Endothelial cell of umbilical vein (primary cell): Measurements from ENCODE around the gene PDCL2. TPM values are rescaled to one million over a fixed set of nuclear protein-coding genes. Genes with fewer than 3 reads are reported as not detected.

Experiments used
- BruUV-seq: library from RNA; stranded (reverse); fragments of 400-500 nt; replicated peaks from 2 replicates; lab custom pipeline; 2021; lab: Mats Ljungman, UMichigan
- CTCF ChIA-PET: fragments of 300-600, 350-600 bp; sonication (Branson Sonifier 250); formaldehyde crosslinking; loops from one replicate; lab custom pipeline; 2021; ENCODE audit warnings: antibody characterized with exemption, inconsistent platforms; lab: Charles Lee
- POLR2A ChIA-PET: fragments of 300-600, 350-600 bp; sonication (Branson Sonifier 250); formaldehyde crosslinking; loops from one replicate; lab custom pipeline; 2021; ENCODE audit warnings: antibody characterized with exemption, inconsistent platforms; lab: Charles Lee
- DNase-seq: peaks from one replicate; pipeline ENCODE4 v3.0.0-alpha.2; 2011; ENCODE audit warnings: low read depth, low spot score
- FAIRE-seq: peaks from 2 replicates; lab custom pipeline; 2011; peaks lifted over from hg19 to GRCh38; lab: Jason Lieb, UNC
- H2AFZ ChIP-seq: 2 replicates; pipeline ENCODE4 v1.6.0; 2012; ENCODE audit warnings: low read depth, low read length, control low read depth, inconsistent platforms
- H3K27ac ChIP-seq: 2 replicates; pipeline ENCODE4 v1.5.1; 2011; ENCODE audit warnings: low read depth, mild to moderate bottlenecking, control low read depth, low read length, moderate library complexity; ENCODE audit not compliant: insufficient read depth
- H3K27me3 ChIP-seq, 2 experiments: 2 replicates each; pipeline versions ENCODE4 v1.6.0 to v1.6.1; 2011; ENCODE audit warnings: low read length in 2 of 2, mixed read lengths in 1 of 2; ENCODE audit not compliant: control insufficient read depth in 2 of 2, insufficient read depth in 2 of 2
- H3K36me3 ChIP-seq, 2 experiments: 2 replicates in 1 of 2; 3 replicates in 1 of 2; pipeline ENCODE4 v1.5.1; 2011; ENCODE audit warnings: low read length in 2 of 2, mild to moderate bottlenecking in 1 of 2, moderate library complexity in 1 of 2; ENCODE audit not compliant: control insufficient read depth in 2 of 2, insufficient read depth in 2 of 2; ENCODE audit errors: extremely low read depth in 1 of 2
- H3K4me1 ChIP-seq: 3 replicates; pipeline ENCODE4 v1.5.1; 2011; ENCODE audit warnings: mild to moderate bottlenecking, low read length; ENCODE audit not compliant: control insufficient read depth, insufficient read depth; ENCODE audit errors: extremely low read depth
- H3K4me2 ChIP-seq: 2 replicates; pipeline ENCODE4 v1.6.1; 2011; ENCODE audit warnings: low read length, control low read depth, mixed read lengths; ENCODE audit not compliant: insufficient read depth
- H3K4me3 ChIP-seq, 3 experiments: fragments of 200-600 bp in 1 of 3; sonication (generic), shearing (Covaris generic) in 1 of 3; replicated peaks in 1 of 3; 2 replicates each; pipeline ENCODE4 v1.5.1; 2011 to 2016; ENCODE audit warnings: control low read depth in 3 of 3, low read length in 3 of 3, mild to moderate bottlenecking in 2 of 3, inconsistent platforms in 1 of 3, low read depth in 1 of 3, moderate library complexity in 1 of 3; ENCODE audit not compliant: insufficient read depth in 1 of 3
- H3K79me2 ChIP-seq: 2 replicates; pipeline ENCODE4 v1.6.0; 2012; ENCODE audit warnings: low read length, inconsistent platforms; ENCODE audit not compliant: control insufficient read depth, insufficient read depth
- H3K9ac ChIP-seq: replicated peaks from 2 replicates; pipeline ENCODE3; 2011; ENCODE audit warnings: low read length, control low read depth; ENCODE audit not compliant: insufficient read depth; ENCODE audit errors: extremely low read depth
- H3K9me1 ChIP-seq: replicated peaks from 3 replicates; pipeline ENCODE4 v1.6.0; 2011; ENCODE audit warnings: mild to moderate bottlenecking, low read length; ENCODE audit not compliant: control insufficient read depth, insufficient read depth; ENCODE audit errors: extremely low read depth
- H3K9me3 ChIP-seq: replicated peaks from 2 replicates; pipeline ENCODE4 v1.5.1; 2012; ENCODE audit warnings: low read length, inconsistent platforms; ENCODE audit not compliant: control insufficient read depth, insufficient read depth
- H4K20me1 ChIP-seq: replicated peaks from 2 replicates; pipeline ENCODE3; 2011; ENCODE audit warnings: mild to moderate bottlenecking, low read length; ENCODE audit not compliant: control insufficient read depth, insufficient read depth; ENCODE audit errors: extremely low read depth
- CTCF ChIP-seq, 2 donors: IDR thresholded peaks; 1 replicate in 1 of 2; 2 replicates in 1 of 2; pipeline ENCODE4 v1.5.1; 2011; ENCODE audit warnings: low read length in 2 of 2, mild to moderate bottlenecking in 2 of 2, moderate library complexity in 2 of 2, control low read depth in 1 of 2, inconsistent platforms in 1 of 2, low read depth in 1 of 2; ENCODE audit not compliant: insufficient read depth in 1 of 2; ENCODE audit errors: extremely low read depth in 1 of 2
- EZH2 ChIP-seq: IDR thresholded peaks from 2 replicates; pipeline ENCODE4 v1.6.1; 2012; ENCODE audit warnings: borderline replicate concordance, low read depth, mild to moderate bottlenecking, moderate library complexity, low read length, inconsistent platforms; ENCODE audit not compliant: severe bottlenecking
- FOS ChIP-seq: IDR thresholded peaks from 2 replicates; pipeline ENCODE4 v1.6.1; 2011; ENCODE audit warnings: mild to moderate bottlenecking, low read length, moderate library complexity, borderline replicate concordance; ENCODE audit not compliant: insufficient read depth
- GATA2 ChIP-seq: IDR thresholded peaks from 2 replicates; pipeline ENCODE4 v1.7.0; 2011; ENCODE audit warnings: low read depth, mild to moderate bottlenecking, moderate library complexity, mixed read lengths, low read length; ENCODE audit not compliant: insufficient read length, insufficient read depth
- JUN ChIP-seq: IDR thresholded peaks from 2 replicates; pipeline ENCODE4 v1.6.1; 2011; ENCODE audit warnings: borderline replicate concordance, low read depth; ENCODE audit not compliant: insufficient read length, insufficient read depth
- MAX ChIP-seq: IDR thresholded peaks from 2 replicates; pipeline ENCODE4 v1.6.1; 2011; ENCODE audit not compliant: insufficient read depth, insufficient read length
- MYC ChIP-seq: IDR thresholded peaks from one replicate; pipeline ENCODE4 v1.6.1; 2011; ENCODE audit warnings: mild to moderate bottlenecking, low read depth, low read length
- POLR2A ChIP-seq: IDR thresholded peaks from 2 replicates; pipeline ENCODE4 v1.6.1; 2012; ENCODE audit warnings: low read depth, mild to moderate bottlenecking, control low read depth, low read length
- POLR2AphosphoS5 ChIP-seq: IDR thresholded peaks from 2 replicates; pipeline ENCODE4 v1.6.1; 2012; ENCODE audit warnings: low read depth, mild to moderate bottlenecking, control low read depth, low read length, moderate library complexity; ENCODE audit not compliant: insufficient read depth
- dilution Hi-C: fragments of 300-500 bp; cut with MboI; formaldehyde crosslinking; loops from one replicate; pipeline ENCODE4 v1.15.0; 2019; ENCODE audit warnings: low sequenced_read_pairs; ENCODE audit not compliant: extremely low pct_ligation_motif_present
- intact Hi-C: fragments of 100-400 bp; cut with micrococcal nuclease; formaldehyde crosslinking; loops from one replicate; pipeline ENCODE4 v1.10.0; 2022
- polyA plus RNA-seq, 4 experiments: library from polyadenylated mRNA; depleted of rRNA in 3 of 4; stranded (reverse) in 3 of 4; unstranded in 1 of 4; fragments of >200 nt; gene quantifications; 2 replicates each; pipeline versions ENCODE4 v1.2.1 to v1.2.3, GENCODE V29; 2011 to 2012; ENCODE audit warnings: missing spikeins in 1 of 4
- total RNA-seq: library from RNA; stranded (reverse); gene quantifications from 2 replicates; pipeline ENCODE4 v1.2.3, GENCODE V29; 2021

Gene PDCL2
- total and polyA plus RNA-seq, 2 donors (not counting 3 experiments of a cell fraction or from before 2014, with no cell fraction given) = not detected

GRCh38 chr4:55517526-55518229 is 74.4 kb downstream of the PDCL2 start:
- no peak overlapping the region for H3K4me3 ChIP-seq
- ChIA-PET CTCF (interaction anchor here (1.3 kb wide), 1 partner anchor 348 kb away, joined by 3 read pairs; no protein-coding TSS in a partner anchor), POLR2A (no interaction called here)
- no peaks in the 10 kb centered on the region for H3K9me3 ChIP-seq
- intact Hi-C loops (no loop called here), dilution Hi-C loops (no loop called here)
- no peak for DNase-seq
- no peak overlapping the region for H3K4me2 ChIP-seq
- TF ChIP-seq EZH2 (no peak), GATA2 (no peak), MAX (no peak), POLR2AphosphoS5 (no peak), CTCF (IDR thresholded peaks at IDR 0.05; ENCODE audit: extremely low read depth in 1 of 2, insufficient read depth in 1 of 2, low read depth in 1 of 2, low read length in 2 of 2) (no peak), MYC (no peak), JUN (no peak), POLR2A (no peak), FOS (no peak)
- H3K27me3 ChIP-seq = no peaks in the 10 kb centered on the region
- no peak for FAIRE-seq
- peaks cover 3% of the 10 kb centered on the region for H4K20me1 ChIP-seq
- no peaks in the 10 kb centered on the region for H3K36me3 ChIP-seq
- H3K27ac ChIP-seq = no peak overlapping the region
- H2AFZ ChIP-seq = no peak overlapping the region
- peaks cover 27% of the 10 kb centered on the region for H3K79me2 ChIP-seq
- H3K9me1 ChIP-seq = no peaks in the 10 kb centered on the region
- H3K9ac ChIP-seq = no peak overlapping the region
- no peaks in the 10 kb centered on the region for H3K4me1 ChIP-seq
- BruUV-seq = no TSS peak
